ENCODE data around the gene ZNF750. TPM values are rescaled to one million over a fixed set of nuclear protein-coding genes. Genes with fewer than 3 reads are reported as not detected.

Gene ZNF750
- total RNA-seq, 1 donor from 2014 or later, result 0.34 TPM

DNA sequence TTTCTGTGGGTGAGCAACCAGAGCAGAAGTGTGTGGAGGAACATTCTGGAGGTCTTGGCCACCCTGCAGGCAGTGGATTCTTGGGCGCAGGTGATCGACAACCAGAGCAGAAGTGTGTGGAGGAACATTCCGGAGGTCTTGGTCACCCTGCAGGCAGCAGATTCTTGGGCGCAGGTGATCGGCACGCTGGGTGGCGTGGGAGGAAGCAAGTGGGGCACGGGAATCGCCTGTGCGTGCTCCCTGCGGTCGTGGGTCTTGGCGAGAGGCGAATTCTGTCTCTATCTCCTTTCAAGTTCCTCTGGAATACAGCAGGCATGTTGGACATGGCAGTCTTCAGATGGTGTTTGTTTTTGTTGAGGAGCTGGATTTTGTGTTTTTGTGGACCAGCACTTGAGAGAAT lies 30.7 kb upstream of the ZNF750 start:
- H3K27ac ChIP-seq (ENCODE audit: low read depth, low read length), result no peak overlapping the region
- H3K36me3 ChIP-seq (ENCODE audit: insufficient read depth, low read length), result no peaks in the 10 kb centered on the region
- H3K4me2 ChIP-seq (ENCODE audit: low read length), result no peak overlapping the region
- no peak overlapping the region for H2AFZ ChIP-seq (ENCODE audit: low read depth, low read length)
- no peak for DNase-seq (ENCODE audit: low read depth)
- H3K27me3 ChIP-seq (ENCODE audit: insufficient read depth, low read length), result no peaks in the 10 kb centered on the region
- Mint-ChIP-seq H3K4me1 (ENCODE audit: low read depth, unreplicated experiment) (peaks cover 9% of the 10 kb centered on the region), H3K4me3 (ENCODE audit: unreplicated experiment) (no peak overlapping the region), H3K36me3 (ENCODE audit: low read depth, unreplicated experiment) (peaks cover 13% of the 10 kb centered on the region), H3K27me3 (ENCODE audit: low read depth, unreplicated experiment) (peaks cover 7% of the 10 kb centered on the region), H3K9me3 (ENCODE audit: unreplicated experiment) (no peaks in the 10 kb centered on the region), H3K27ac (ENCODE audit: unreplicated experiment) (no peak overlapping the region)
- peaks cover 8% of the 10 kb centered on the region for H4K20me1 ChIP-seq (ENCODE audit: insufficient read depth, low read length)
- H3K9ac ChIP-seq (ENCODE audit: low read length), result no peak overlapping the region
- H3K79me2 ChIP-seq (ENCODE audit: insufficient read depth, low read length), result peaks cover 12% of the 10 kb centered on the region
- TF ChIP-seq EZH2 (IDR thresholded peaks at IDR 0.05; ENCODE audit: insufficient read depth, low read length), result no peak
- TF ChIP-seq, protein P1, sequence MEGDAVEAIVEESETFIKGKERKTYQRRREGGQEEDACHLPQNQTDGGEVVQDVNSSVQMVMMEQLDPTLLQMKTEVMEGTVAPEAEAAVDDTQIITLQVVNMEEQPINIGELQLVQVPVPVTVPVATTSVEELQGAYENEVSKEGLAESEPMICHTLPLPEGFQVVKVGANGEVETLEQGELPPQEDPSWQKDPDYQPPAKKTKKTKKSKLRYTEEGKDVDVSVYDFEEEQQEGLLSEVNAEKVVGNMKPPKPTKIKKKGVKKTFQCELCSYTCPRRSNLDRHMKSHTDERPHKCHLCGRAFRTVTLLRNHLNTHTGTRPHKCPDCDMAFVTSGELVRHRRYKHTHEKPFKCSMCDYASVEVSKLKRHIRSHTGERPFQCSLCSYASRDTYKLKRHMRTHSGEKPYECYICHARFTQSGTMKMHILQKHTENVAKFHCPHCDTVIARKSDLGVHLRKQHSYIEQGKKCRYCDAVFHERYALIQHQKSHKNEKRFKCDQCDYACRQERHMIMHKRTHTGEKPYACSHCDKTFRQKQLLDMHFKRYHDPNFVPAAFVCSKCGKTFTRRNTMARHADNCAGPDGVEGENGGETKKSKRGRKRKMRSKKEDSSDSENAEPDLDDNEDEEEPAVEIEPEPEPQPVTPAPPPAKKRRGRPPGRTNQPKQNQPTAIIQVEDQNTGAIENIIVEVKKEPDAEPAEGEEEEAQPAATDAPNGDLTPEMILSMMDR (IDR thresholded peaks at IDR 0.05; ENCODE audit: insufficient read depth, low read depth, low read length), result no peak
- FAIRE-seq, result no peak
- H3K4me1 ChIP-seq (ENCODE audit: insufficient read depth, low read length), result peaks cover 11% of the 10 kb centered on the region
- H3K9me3 ChIP-seq (ENCODE audit: insufficient read depth, low read depth, low read length), result no peaks in the 10 kb centered on the region
- H3K4me3 ChIP-seq (ENCODE audit: insufficient read depth, low read depth, low read length), result no peak overlapping the region

GRCh38 chr17:82870091-82870491 lies 30.3 kb upstream of the ZNF750 start:
- Histone ChIP-seq H3K79me2 (ENCODE audit: insufficient read depth, low read length) (peaks cover 14% of the 10 kb centered on the region), H3K4me1 (ENCODE audit: insufficient read depth, low read length) (peaks cover 12% of the 10 kb centered on the region), H3K9me3 (ENCODE audit: insufficient read depth, low read depth, low read length) (no peaks in the 10 kb centered on the region), H3K27me3 (ENCODE audit: insufficient read depth, low read length) (no peaks in the 10 kb centered on the region), H3K4me3 (ENCODE audit: insufficient read depth, low read depth, low read length) (no peak overlapping the region), H2AFZ (ENCODE audit: low read depth, low read length) (no peak overlapping the region), H4K20me1 (ENCODE audit: insufficient read depth, low read length) (peaks cover 8% of the 10 kb centered on the region), H3K36me3 (ENCODE audit: insufficient read depth, low read length) (no peaks in the 10 kb centered on the region), H3K27ac (ENCODE audit: low read depth, low read length) (no peak overlapping the region), H3K9ac (ENCODE audit: low read length) (no peak overlapping the region), H3K4me2 (ENCODE audit: low read length) (no peak overlapping the region)
- Mint-ChIP-seq H3K27ac (ENCODE audit: unreplicated experiment) (no peak overlapping the region), H3K27me3 (ENCODE audit: low read depth, unreplicated experiment) (peaks cover 7% of the 10 kb centered on the region), H3K4me3 (ENCODE audit: unreplicated experiment) (no peak overlapping the region), H3K36me3 (ENCODE audit: low read depth, unreplicated experiment) (peaks cover 12% of the 10 kb centered on the region), H3K4me1 (ENCODE audit: low read depth, unreplicated experiment) (peaks cover 10% of the 10 kb centered on the region), H3K9me3 (ENCODE audit: unreplicated experiment) (no peaks in the 10 kb centered on the region)
- FAIRE-seq (no peak), DNase-seq (ENCODE audit: low read depth) (no peak)
- TF ChIP-seq, protein P1 (IDR thresholded peaks at IDR 0.05; ENCODE audit: insufficient read depth, low read depth, low read length), result no peak
- TF ChIP-seq EZH2 (IDR thresholded peaks at IDR 0.05; ENCODE audit: insufficient read depth, low read length), result no peak

- H4K20me1 ChIP-seq (ENCODE audit: insufficient read depth, low read length), result peaks cover 8% of the 10 kb centered on the region
- H3K79me2 ChIP-seq (ENCODE audit: insufficient read depth, low read length), result peaks cover 14% of the 10 kb centered on the region
- H3K4me2 ChIP-seq (ENCODE audit: low read length), result no peak overlapping the region
- DNase-seq (ENCODE audit: low read depth), result no peak
- H3K27me3 Mint-ChIP-seq (ENCODE audit: low read depth, unreplicated experiment), result peaks cover 7% of the 10 kb centered on the region
- peak overlapping the region; percentile 47 for H3K27ac Mint-ChIP-seq (ENCODE audit: unreplicated experiment)
- no peak overlapping the region for H3K27ac ChIP-seq (ENCODE audit: low read depth, low read length)
- peaks cover 10% of the 10 kb centered on the region for H3K4me1 Mint-ChIP-seq (ENCODE audit: low read depth, unreplicated experiment)
- H3K9ac ChIP-seq (ENCODE audit: low read length), result no peak overlapping the region
- H3K27me3 ChIP-seq (ENCODE audit: insufficient read depth, low read length), result no peaks in the 10 kb centered on the region
- H3K9me3 ChIP-seq (ENCODE audit: insufficient read depth, low read depth, low read length), result no peaks in the 10 kb centered on the region
- no peaks in the 10 kb centered on the region for H3K9me3 Mint-ChIP-seq (ENCODE audit: unreplicated experiment)
- H3K4me1 ChIP-seq (ENCODE audit: insufficient read depth, low read length), result peaks cover 17% of the 10 kb centered on the region
- no peak overlapping the region for H3K4me3 Mint-ChIP-seq (ENCODE audit: unreplicated experiment)
- no peak for TF ChIP-seq EZH2 (IDR thresholded peaks at IDR 0.05; ENCODE audit: insufficient read depth, low read length)
- TF ChIP-seq, protein P1 (IDR thresholded peaks at IDR 0.05; ENCODE audit: insufficient read depth, low read depth, low read length), result no peak
- no peak for FAIRE-seq
- H2AFZ ChIP-seq (ENCODE audit: low read depth, low read length), result no peak overlapping the region
- H3K4me3 ChIP-seq (ENCODE audit: insufficient read depth, low read depth, low read length), result no peak overlapping the region
- peaks cover 11% of the 10 kb centered on the region for H3K36me3 Mint-ChIP-seq (ENCODE audit: low read depth, unreplicated experiment)
- no peaks in the 10 kb centered on the region for H3K36me3 ChIP-seq (ENCODE audit: insufficient read depth, low read length)
These were observed 29.7 kb upstream of the ZNF750 start for GRCh38 chr17:82869536-82869935.
